H1 (cell line): ENCODE data around the gene GLB1L2. TPM values are rescaled to one million over a fixed set of nuclear protein-coding genes. Genes with fewer than 3 reads are reported as not detected.

Experiments used
- CTCF ChIA-PET: fragments of 300-600 bp; sonication (Branson Sonifier 250); formaldehyde crosslinking; loops from one replicate; lab custom pipeline; 2021; ENCODE audit not compliant: partially characterized antibody; lab: Charles Lee
- POLR2A ChIA-PET: fragments of 300-600 bp; sonication (Branson Sonifier 250); formaldehyde crosslinking; loops from one replicate; lab custom pipeline; 2021; ENCODE audit warnings: inconsistent platforms; ENCODE audit not compliant: partially characterized antibody; lab: Charles Lee
- DNase-seq, 2 experiments: peaks; one replicate each; pipeline versions ENCODE4 v3.0.0 to v3.0.0-alpha.2; 2010 to 2022; ENCODE audit warnings: low spot score in 2 of 2, low read depth in 1 of 2, mixed read lengths in 1 of 2
- FAIRE-seq: peaks from 2 replicates; lab custom pipeline; 2011; peaks lifted over from hg19 to GRCh38; lab: Jason Lieb, UNC
- H2AFZ ChIP-seq: 2 replicates; pipeline ENCODE4 v1.8.1; 2012; ENCODE audit warnings: low read length, inconsistent platforms
- H2AK5ac ChIP-seq: 2 replicates; pipeline ENCODE4 v1.6.1; 2013; ENCODE audit warnings: low read depth, low read length
- H2BK120ac ChIP-seq: replicated peaks from 2 replicates; pipeline ENCODE3; 2013; ENCODE audit warnings: low read depth, low read length, inconsistent platforms
- H2BK12ac ChIP-seq: 2 replicates; pipeline ENCODE4 v1.6.1; 2013; ENCODE audit warnings: low read depth, low read length
- H2BK15ac ChIP-seq: 2 replicates; pipeline ENCODE4 v1.6.1; 2013; ENCODE audit warnings: low read length
- H2BK20ac ChIP-seq: 2 replicates; pipeline ENCODE4 v1.6.1; 2013; ENCODE audit warnings: low read length
- H2BK5ac ChIP-seq: 2 replicates; pipeline ENCODE4 v1.6.1; 2013; ENCODE audit warnings: low read depth, low read length
- H3K14ac ChIP-seq: 2 replicates; pipeline ENCODE4 v1.6.1; 2013; ENCODE audit warnings: inconsistent platforms; ENCODE audit not compliant: insufficient read length
- H3K18ac ChIP-seq: 2 replicates; pipeline ENCODE4 v1.6.1; 2013; ENCODE audit warnings: low read length; ENCODE audit errors: extremely low read depth
- H3K23ac ChIP-seq: 2 replicates; pipeline ENCODE4 v1.6.1; 2013; ENCODE audit warnings: inconsistent platforms; ENCODE audit not compliant: insufficient read length
- H3K23me2 ChIP-seq: 2 replicates; pipeline ENCODE4 v1.6.1; 2013; ENCODE audit warnings: low read depth, low read length
- H3K27ac ChIP-seq: 2 replicates; pipeline ENCODE4 v1.6.1; 2011; ENCODE audit warnings: low read depth, low read length, inconsistent platforms
- H3K27me3 ChIP-seq, 4 experiments: replicated peaks in 1 of 4; 1 replicate in 1 of 4; 2 replicates in 3 of 4; pipeline versions ENCODE4 v1.6.1 to v1.8.1; 2011 to 2013; ENCODE audit warnings: low read length in 3 of 4, mild to moderate bottlenecking in 3 of 4, inconsistent platforms in 2 of 4, mixed read lengths in 2 of 4, moderate library complexity in 1 of 4; ENCODE audit not compliant: control insufficient read depth in 3 of 4, insufficient read depth in 3 of 4; ENCODE audit errors: extremely low read depth in 1 of 4
- H3K36me3 ChIP-seq, 4 experiments: 2 replicates each; pipeline versions ENCODE4 v1.6.1 to v1.8.1; 2011 to 2013; ENCODE audit warnings: mild to moderate bottlenecking in 4 of 4, low read length in 3 of 4, moderate library complexity in 2 of 4, control low read depth in 1 of 4, inconsistent platforms in 1 of 4; ENCODE audit not compliant: insufficient read depth in 4 of 4, control insufficient read depth in 2 of 4
- H3K4ac ChIP-seq: replicated peaks from 2 replicates; pipeline ENCODE3; 2013; ENCODE audit warnings: low read length, low read depth, mixed read lengths, inconsistent platforms; ENCODE audit not compliant: insufficient read length
- H3K4me1 ChIP-seq, 4 experiments: replicated peaks in 1 of 4; 1 replicate in 1 of 4; 2 replicates in 3 of 4; pipeline versions ENCODE4 v1.6.1 to v1.8.1; 2011 to 2013; ENCODE audit warnings: low read length in 3 of 4, inconsistent platforms in 2 of 4, mixed read lengths in 1 of 4; ENCODE audit not compliant: insufficient read depth in 4 of 4, control insufficient read depth in 3 of 4
- H3K4me2 ChIP-seq, 2 experiments: 2 replicates each; pipeline versions ENCODE4 v1.6.1 to v1.8.1; 2011 to 2013; ENCODE audit warnings: low read depth in 2 of 2, low read length in 2 of 2, control low read depth in 1 of 2, inconsistent platforms in 1 of 2, mild to moderate bottlenecking in 1 of 2; ENCODE audit not compliant: insufficient read depth in 1 of 2
- H3K4me3 ChIP-seq, 4 experiments: fragments of 200-600, 300-600 bp in 1 of 4; sonication (generic), shearing (Covaris generic), sonication (Bioruptor Twin) in 1 of 4; 2 replicates each; pipeline versions ENCODE4 v1.5.1 to v1.8.1; 2011 to 2016; ENCODE audit warnings: low read length in 4 of 4, low read depth in 3 of 4, control low read depth in 2 of 4, inconsistent platforms in 2 of 4, mild to moderate bottlenecking in 2 of 4, mixed read lengths in 1 of 4, moderate library complexity in 1 of 4; ENCODE audit not compliant: insufficient read depth in 2 of 4; ENCODE audit errors: extremely low read depth in 1 of 4
- H3K56ac ChIP-seq: replicated peaks from 2 replicates; pipeline ENCODE3; 2013; ENCODE audit warnings: low read depth, mild to moderate bottlenecking, mixed read lengths, low read length, inconsistent platforms; ENCODE audit not compliant: insufficient read length
- H3K79me1 ChIP-seq: 2 replicates; pipeline ENCODE4 v1.6.1; 2013; ENCODE audit warnings: low read depth, low read length, control low read depth
- H3K79me2 ChIP-seq, 2 experiments: 2 replicates each; pipeline versions ENCODE4 v1.6.1 to v1.8.1; 2012 to 2013; ENCODE audit warnings: low read length in 2 of 2, mild to moderate bottlenecking in 2 of 2, inconsistent platforms in 1 of 2; ENCODE audit not compliant: insufficient read depth in 2 of 2, control insufficient read depth in 1 of 2
- H3K9ac ChIP-seq, 4 experiments: replicated peaks in 1 of 4; 1 replicate in 1 of 4; 2 replicates in 3 of 4; pipeline versions ENCODE4 v1.6.1 to v1.8.1; 2011 to 2013; ENCODE audit warnings: low read depth in 3 of 4, low read length in 3 of 4, control low read depth in 2 of 4, mild to moderate bottlenecking in 2 of 4, moderate library complexity in 2 of 4, inconsistent platforms in 1 of 4; ENCODE audit errors: extremely low read depth in 1 of 4
- H3K9me3 ChIP-seq, 2 experiments: 2 replicates each; pipeline versions ENCODE4 v1.6.1 to v1.8.1; 2012 to 2013; ENCODE audit warnings: mild to moderate bottlenecking in 2 of 2, moderate library complexity in 2 of 2, control low read depth in 1 of 2, inconsistent platforms in 1 of 2, low read depth in 1 of 2, low read length in 1 of 2, mixed read lengths in 1 of 2; ENCODE audit not compliant: insufficient read depth in 2 of 2
- H4K20me1 ChIP-seq, 2 experiments: replicated peaks in 1 of 2; 2 replicates each; pipeline versions ENCODE3 to v1.8.1; 2011 to 2013; ENCODE audit warnings: inconsistent platforms in 2 of 2, low read length in 2 of 2, mild to moderate bottlenecking in 1 of 2; ENCODE audit not compliant: insufficient read depth in 2 of 2, control insufficient read depth in 1 of 2
- H4K5ac ChIP-seq: 2 replicates; pipeline ENCODE4 v1.6.1; 2013; ENCODE audit warnings: low read length, low read depth, mixed read lengths, inconsistent platforms; ENCODE audit not compliant: insufficient read length
- H4K8ac ChIP-seq: 2 replicates; pipeline ENCODE4 v1.8.0; 2013; ENCODE audit warnings: mild to moderate bottlenecking, moderate library complexity, low read length, inconsistent platforms; ENCODE audit not compliant: insufficient read depth; ENCODE audit errors: extremely low read depth
- H4K91ac ChIP-seq: replicated peaks from 2 replicates; pipeline ENCODE3; 2013; ENCODE audit warnings: low read length, mixed read lengths, inconsistent platforms; ENCODE audit not compliant: insufficient read length
- ASH2L ChIP-seq: fragments of 200-600, 300-600 bp; sonication (generic); IDR thresholded peaks from one replicate; pipeline ENCODE4 v1.7.1; 2017; ENCODE audit warnings: low read length
- CBX8 ChIP-seq: fragments of 300-800, 300-1000 bp; sonication (generic); IDR thresholded peaks from 2 replicates; pipeline ENCODE4 v1.7.1; 2016; ENCODE audit warnings: low read depth, low read length, borderline replicate concordance
- CHD1 ChIP-seq: IDR thresholded peaks from 2 replicates; pipeline ENCODE4 v1.6.1; 2012; ENCODE audit warnings: low read depth, low read length, improper control_type of control experiment
- CHD2 ChIP-seq: IDR thresholded peaks from 2 replicates; pipeline ENCODE4 v1.6.1; 2012; ENCODE audit warnings: low read length, improper control_type of control experiment
- HDAC2 ChIP-seq, 2 experiments: fragments of 300-600 bp in 1 of 2; sonication (generic) in 1 of 2; IDR thresholded peaks; 2 replicates each; pipeline ENCODE4 v1.6.1; 2011 to 2012; ENCODE audit warnings: low read depth in 2 of 2, low read length in 2 of 2, mild to moderate bottlenecking in 2 of 2, moderate library complexity in 2 of 2, borderline replicate concordance in 1 of 2, inconsistent platforms in 1 of 2
- KDM1A ChIP-seq: fragments of 200-600, 300-600 bp; sonication (generic); IDR thresholded peaks from 2 replicates; pipeline ENCODE4 v1.7.1; 2016; ENCODE audit warnings: mild to moderate bottlenecking, low read length, borderline replicate concordance
- MAFK ChIP-seq: IDR thresholded peaks from 2 replicates; pipeline ENCODE4 v1.6.1; 2012; ENCODE audit warnings: low read depth, mild to moderate bottlenecking, improper control_type of control experiment, low read length
- POLR2AphosphoS5 ChIP-seq: IDR thresholded peaks from 2 replicates; pipeline ENCODE4 v1.6.1; 2011; ENCODE audit warnings: low read depth, low read length
- RNF2 ChIP-seq: fragments of 200-900, 300-1000 bp; sonication (generic); IDR thresholded peaks from 2 replicates; pipeline ENCODE4 v1.7.1; 2016; ENCODE audit warnings: borderline replicate concordance, low read depth, mild to moderate bottlenecking, antibody characterized with exemption, low read length; ENCODE audit not compliant: poor library complexity, severe bottlenecking; ENCODE audit errors: missing control alignments
- SAP30 ChIP-seq: fragments of 300-600 bp; sonication (generic); IDR thresholded peaks from 2 replicates; pipeline ENCODE4 v1.7.1; 2012; ENCODE audit warnings: low read length, moderate library complexity, mild to moderate bottlenecking, inconsistent platforms; ENCODE audit not compliant: insufficient read depth, insufficient replicate concordance
- SIRT6 ChIP-seq: IDR thresholded peaks from one replicate; pipeline ENCODE4 v1.7.1; 2012; ENCODE audit warnings: low read length, inconsistent platforms
- SIX5 ChIP-seq: IDR thresholded peaks from 2 replicates; pipeline ENCODE4 v1.6.1; 2011; ENCODE audit warnings: mild to moderate bottlenecking, low read depth, low read length
- TCF12 ChIP-seq: IDR thresholded peaks from 2 replicates; pipeline ENCODE4 v1.6.1; 2011; ENCODE audit warnings: low read depth, mild to moderate bottlenecking, low read length
- WGBS, 2 experiments: shearing (Covaris generic) in 1 of 2; methylation state at CpG; one replicate each; pipeline versions ENCODE4 v1.1.6 to v1.1.7; 2013 to 2015; ENCODE audit warnings: low lambda C conversion rate in 2 of 2, mixed read lengths in 2 of 2, inconsistent platforms in 1 of 2, low coverage in 1 of 2, missing lambda C conversion rate in 1 of 2; ENCODE audit not compliant: insufficient replicate concordance in 2 of 2, insufficient coverage in 1 of 2, insufficient read length in 1 of 2; ENCODE audit errors: extremely low coverage in 1 of 2, missing lambda C conversion rate in 1 of 2; 5-methylcytosine and 5-hydroxymethylcytosine counted together
- polyA plus RNA-seq, 7 experiments: library from polyadenylated mRNA; depleted of rRNA in 3 of 7; stranded (reverse) in 5 of 7; unstranded in 2 of 7; fragments of >200 nt in 5 of 7; fragments of 200-250 nt in 2 of 7; gene quantifications; 1 replicate in 5 of 7; 2 replicates in 1 of 7; 4 replicates in 1 of 7; pipeline versions ENCODE4 v1.2.1 to v1.2.3, GENCODE V29; 2011 to 2013; ENCODE audit warnings: missing spikeins in 2 of 7, mixed read lengths in 2 of 7
- total RNA-seq: library from RNA; stranded (reverse); fragmentation: NEBNext Ultra II Directional; extraction: Animal tissue kit (Norgen Biotek cat#: 25700); gene quantifications from 2 replicates; pipeline ENCODE4 v1.2.1, GENCODE V29; 2021

GLB1L2 gene
- total and polyA plus RNA-seq, 2 of the 8 experiments (the other 6 are each of a cell fraction or from before 2014, with no cell fraction given), result 4.4 to 7.9 TPM

- H3K27me3 ChIP-seq, result no peaks in the 10 kb centered on the region; a peak in 1 of 7 replicates
- H3K18ac ChIP-seq, result no peak overlapping the region
- H2BK5ac ChIP-seq, result no peak overlapping the region
- H2BK20ac ChIP-seq, result no peak overlapping the region
- H3K4me3 ChIP-seq, result no peak overlapping the region
- no peak overlapping the region for H4K8ac ChIP-seq
- no peak overlapping the region for H3K9ac ChIP-seq
- H4K5ac ChIP-seq, result no peak overlapping the region
- no peaks in the 10 kb centered on the region; a peak in 1 of 7 replicates for H3K4me1 ChIP-seq
- DNase-seq, result no peak
- WGBS, 2 experiments, result 94% methylated on average over 7 of the region's 7 CpGs; no CpG with 5 or more reads in 1 of the 2 experiments
- no peak overlapping the region for H3K4me2 ChIP-seq
- no peak overlapping the region for H2AFZ ChIP-seq
- no peak for FAIRE-seq
- no peaks in the 10 kb centered on the region for H3K9me3 ChIP-seq
- H3K79me2 ChIP-seq, result no peaks in the 10 kb centered on the region
- H2BK12ac ChIP-seq, result no peak overlapping the region
- no peaks in the 10 kb centered on the region for H4K20me1 ChIP-seq
- no peak overlapping the region for H2AK5ac ChIP-seq
- POLR2A ChIA-PET, result interaction anchor here (0.7 to 1.2 kb wide), 3 partner anchors 8 to 53 kb away, joined by 3 read pairs; no protein-coding TSS in a partner anchor
- no peaks in the 10 kb centered on the region for H3K23me2 ChIP-seq
- H3K36me3 ChIP-seq, result peaks cover 6 to 16% (median 8%) of the 10 kb centered on the region in 4 experiments; a peak in 7 of 8 replicates
- H4K91ac ChIP-seq, result no peak overlapping the region
- CTCF ChIA-PET, result interaction anchor here (1.2 to 4.3 kb wide), 3 partner anchors 12 to 29 kb away, joined by 6 to 26 read pairs (median 11); no protein-coding TSS in a partner anchor
- no peaks in the 10 kb centered on the region for H3K79me1 ChIP-seq
- H3K23ac ChIP-seq, result no peak overlapping the region
- no peak overlapping the region for H2BK120ac ChIP-seq
- no peak overlapping the region for H3K4ac ChIP-seq
- H3K14ac ChIP-seq, result no peak overlapping the region
- no peak overlapping the region for H3K56ac ChIP-seq
- no peak overlapping the region for H3K27ac ChIP-seq
- no peak overlapping the region for H2BK15ac ChIP-seq
- no peak for TF ChIP-seq HDAC2 (IDR thresholded peaks at IDR 0.05; ENCODE audit: borderline replicate concordance in 1 of 2, low read depth in 2 of 2, low read length in 2 of 2)
- TF ChIP-seq KDM1A, result no peak
- TF ChIP-seq CHD2, result no peak
- TF ChIP-seq CBX8, result no peak
- TF ChIP-seq RNF2, result no peak
- TF ChIP-seq SAP30, result no peak
- no peak for TF ChIP-seq TCF12
- TF ChIP-seq MAFK, result no peak
- no peak for TF ChIP-seq POLR2AphosphoS5
- TF ChIP-seq ASH2L, result no peak
- no peak for TF ChIP-seq SIX5
- TF ChIP-seq SIRT6, result no peak
- no peak for TF ChIP-seq CHD1
These were observed 41.1 kb upstream of the GLB1L2 start for GRCh38 chr11:134290646-134291045.
